GM23248 (cell line): ENCODE results near the gene CCDC24.

Source experiments
- EZH2 ChIP-seq: fragments of 200-600 bp; sonication (generic); IDR thresholded peaks from 2 replicates; pipeline ENCODE4 v1.6.1; 2018; ENCODE audit warnings: antibody characterized with exemption, mild to moderate bottlenecking; ENCODE audit not compliant: insufficient read depth, poor library complexity, severe bottlenecking
- EZH2phosphoT487 ChIP-seq: fragments of 200-600 bp; sonication (generic); IDR thresholded peaks from 2 replicates; pipeline ENCODE4 v1.6.1; 2018; ENCODE audit warnings: antibody characterized with exemption, moderate library complexity, mild to moderate bottlenecking, low read depth; ENCODE audit not compliant: insufficient read depth

DNA sequence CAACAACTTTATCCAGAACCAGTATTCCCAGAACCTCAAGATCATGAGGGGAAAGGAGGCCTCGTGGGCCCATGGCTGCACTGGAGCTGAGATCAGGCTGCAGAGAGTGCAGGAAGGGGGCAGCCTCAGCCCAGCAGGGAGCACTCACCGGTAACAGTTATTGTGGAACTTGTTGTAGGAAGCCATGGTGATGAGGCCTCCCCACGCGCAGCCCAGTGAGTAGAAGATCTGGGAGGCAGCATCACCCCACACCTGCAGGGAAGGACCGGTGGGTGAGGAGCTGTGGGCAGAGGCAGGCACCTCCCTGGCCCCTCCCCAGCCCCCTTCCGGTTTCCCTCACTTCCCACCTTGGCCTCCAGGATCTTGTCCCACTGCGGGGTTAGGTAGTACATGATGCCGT, 10.8 kb downstream of the CCDC24 start:
- TF ChIP-seq EZH2 (no peak), EZH2phosphoT487 (no peak)
